GM23338 (cell line): ENCODE measurements around the gene COL5A2. TPM values are rescaled to one million over a fixed set of nuclear protein-coding genes. Genes with fewer than 3 reads are reported as not detected.

Experiments
- ATAC-seq: fragments of 200-7000 bp; cut with Tn5 transposase; 3 replicates; pipeline ENCODE4 v1.9.1; 2020
- DNase-seq: peaks from one replicate; pipeline ENCODE4 v3.0.0-alpha.2; 2015; ENCODE audit warnings: low spot score
- H2AFZ ChIP-seq: fragments of 200-600 bp; sonication (generic); 2 replicates; pipeline ENCODE4 v1.8.0; 2016; ENCODE audit warnings: antibody characterized with exemption, mild to moderate bottlenecking, moderate library complexity
- H3F3A ChIP-seq: fragments of 200-600 bp; sonication (generic); replicated peaks from 2 replicates; pipeline ENCODE4 v1.8.0; 2017; ENCODE audit warnings: antibody characterized with exemption, mixed run types, low read depth
- H3K27ac ChIP-seq: fragments of 200-600 bp; sonication (generic); 2 replicates; pipeline ENCODE4 v1.6.1; 2016; ENCODE audit warnings: low read depth
- H3K27me3 ChIP-seq: fragments of 200-600 bp; sonication (generic); 2 replicates; pipeline ENCODE4 v1.8.0; 2016; ENCODE audit warnings: mild to moderate bottlenecking, mixed run types, moderate library complexity; ENCODE audit not compliant: insufficient read depth
- H3K36me3 ChIP-seq: fragments of 200-600 bp; sonication (generic); 2 replicates; pipeline ENCODE4 v1.8.0; 2016; ENCODE audit warnings: mild to moderate bottlenecking; ENCODE audit not compliant: insufficient read depth
- H3K4me1 ChIP-seq: fragments of 200-600 bp; sonication (generic); 2 replicates; pipeline ENCODE4 v1.8.0; 2016; ENCODE audit warnings: mild to moderate bottlenecking, moderate library complexity; ENCODE audit not compliant: insufficient read depth
- H3K4me2 ChIP-seq: fragments of 200-600 bp; sonication (generic); 2 replicates; pipeline ENCODE4 v1.7.1; 2017; ENCODE audit warnings: mixed run types
- H3K4me3 ChIP-seq: fragments of 200-600 bp; sonication (generic); 2 replicates; pipeline ENCODE4 v1.6.1; 2016; ENCODE audit warnings: mixed run types
- H3K79me2 ChIP-seq: fragments of 200-600 bp; sonication (generic); replicated peaks from 2 replicates; pipeline ENCODE4 v1.8.0; 2017; ENCODE audit warnings: mild to moderate bottlenecking; ENCODE audit not compliant: insufficient read depth
- H3K9me2 ChIP-seq: fragments of 200-600 bp; sonication (generic); 2 replicates; pipeline ENCODE4 v1.8.0; 2017; ENCODE audit not compliant: insufficient read depth
- H4K20me1 ChIP-seq: fragments of 200-600 bp; sonication (generic); replicated peaks from 2 replicates; pipeline ENCODE4 v1.8.0; 2017; ENCODE audit warnings: mild to moderate bottlenecking; ENCODE audit not compliant: insufficient read depth
- H3K27ac Mint-ChIP-seq: 2 replicates; pipeline ENCODE4 v1.8.0; 2020; ENCODE audit warnings: inconsistent platforms, mild to moderate bottlenecking, moderate library complexity, mixed read lengths
- H3K27me3 Mint-ChIP-seq: 3 replicates; pipeline ENCODE4 v1.8.0; 2022; ENCODE audit warnings: low read depth, mild to moderate bottlenecking, moderate library complexity, mixed read lengths, inconsistent platforms; ENCODE audit not compliant: insufficient read depth, poor library complexity
- H3K36me3 Mint-ChIP-seq: 3 replicates; pipeline ENCODE4 v1.8.0; 2021; ENCODE audit warnings: low read depth, mild to moderate bottlenecking, inconsistent platforms, moderate library complexity, mixed read lengths
- H3K4me1 Mint-ChIP-seq: 3 replicates; pipeline ENCODE4 v1.8.0; 2020; ENCODE audit warnings: mild to moderate bottlenecking, inconsistent platforms, mixed read lengths
- H3K4me3 Mint-ChIP-seq: 3 replicates; pipeline ENCODE4 v1.8.0; 2021; ENCODE audit warnings: moderate library complexity, mild to moderate bottlenecking, inconsistent platforms, mixed read lengths
- H3K9me3 Mint-ChIP-seq: 3 replicates; pipeline ENCODE4 v1.8.0; 2020; ENCODE audit warnings: moderate library complexity, mild to moderate bottlenecking, inconsistent platforms, mixed read lengths
- CREB1 ChIP-seq: fragments of 250-450 bp; sonication (Bioruptor Pico); IDR thresholded peaks from 2 replicates; pipeline ENCODE4 v1.5.0; 2020; ENCODE audit warnings: low read depth, mild to moderate bottlenecking, moderate library complexity
- EZH2phosphoT487 ChIP-seq: fragments of 200-600 bp; sonication (generic); IDR thresholded peaks from one replicate; pipeline ENCODE4 v1.8.1; 2018; ENCODE audit warnings: antibody characterized with exemption; ENCODE audit not compliant: unreplicated experiment
- NANOG ChIP-seq: IDR thresholded peaks from 2 replicates; pipeline ENCODE4 v1.6.1; 2016; ENCODE audit warnings: antibody characterized with exemption, borderline replicate concordance
- POLR2AphosphoS5 ChIP-seq: IDR thresholded peaks from 2 replicates; pipeline ENCODE4 v1.6.1; 2016; ENCODE audit warnings: antibody characterized with exemption, low read depth
- STAT1 ChIP-seq: IDR thresholded peaks from one replicate; pipeline ENCODE4 v1.6.1; 2016; ENCODE audit warnings: antibody characterized with exemption; ENCODE audit not compliant: unreplicated experiment
- polyA plus RNA-seq: library from polyadenylated mRNA; unstranded; fragments of >200 nt; fragmentation: Nextera tagmentation; extraction: Ambion mirVana; gene quantifications from 2 replicates; pipeline ENCODE4 v1.2.1, GENCODE V29; 2016
- total RNA-seq: library from RNA; depleted of rRNA; stranded (reverse); fragments of >200 nt; shearing (Covaris generic); gene quantifications from 2 replicates; pipeline ENCODE4 v1.2.3, GENCODE V29; 2014
- TF ChIP-seq, protein P1 (sequence below): fragments of 250-450 bp; sonication (Bioruptor Pico); IDR thresholded peaks from 2 replicates; pipeline ENCODE4 v1.5.0; 2020; ENCODE audit warnings: mild to moderate bottlenecking, moderate library complexity
- TF ChIP-seq, protein P2 (sequence below): IDR thresholded peaks from one replicate; pipeline ENCODE4 v1.6.1; 2018; ENCODE audit warnings: antibody characterized with exemption; ENCODE audit not compliant: unreplicated experiment

COL5A2 gene
- total and polyA plus RNA-seq, 2 experiments from 2014 or later = 6.7 to 19.7 TPM

DNA sequence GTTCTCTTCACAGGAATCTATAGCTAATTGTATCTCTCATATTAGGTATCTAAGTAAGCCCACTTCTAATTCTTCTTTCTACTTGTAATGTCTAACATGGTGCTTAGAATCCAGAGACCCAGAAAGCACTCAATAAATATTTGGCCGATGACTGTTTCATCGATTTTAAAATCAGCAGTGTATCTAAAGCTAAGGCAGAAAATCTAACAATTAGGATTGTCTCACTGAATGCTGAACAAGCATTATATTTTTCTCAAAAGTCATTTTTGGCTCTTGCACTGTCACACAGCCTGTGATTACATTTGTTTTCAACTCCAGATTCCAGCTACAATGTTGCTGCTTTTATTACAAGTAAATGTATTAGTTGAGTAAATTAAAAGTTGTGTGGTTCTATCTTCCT, 20.3 kb downstream of the COL5A2 start:
- Histone ChIP-seq H3K79me2 (no peaks in the 10 kb centered on the region), H3K27ac (no peak overlapping the region), H2AFZ (no peak overlapping the region), H3K4me2 (no peak overlapping the region), H4K20me1 (no peaks in the 10 kb centered on the region), H3K4me3 (no peak overlapping the region), H3K27me3 (no peaks in the 10 kb centered on the region), H3K4me1 (peaks cover 28% of the 10 kb centered on the region), H3K36me3 (no peaks in the 10 kb centered on the region), H3K9me2 (no peaks in the 10 kb centered on the region), H3F3A (no peaks in the 10 kb centered on the region)
- H3K27ac Mint-ChIP-seq = no peak overlapping the region; the same call in 1 of the 2 replicates
- H3K4me3 Mint-ChIP-seq = no peak overlapping the region
- DNase-seq (no peak), ATAC-seq (no peak)
- TF ChIP-seq EZH2phosphoT487 (no peak), CREB1 (CRISPR knock-in tag) (no peak), NANOG (no peak)
- TF ChIP-seq, protein P1, sequence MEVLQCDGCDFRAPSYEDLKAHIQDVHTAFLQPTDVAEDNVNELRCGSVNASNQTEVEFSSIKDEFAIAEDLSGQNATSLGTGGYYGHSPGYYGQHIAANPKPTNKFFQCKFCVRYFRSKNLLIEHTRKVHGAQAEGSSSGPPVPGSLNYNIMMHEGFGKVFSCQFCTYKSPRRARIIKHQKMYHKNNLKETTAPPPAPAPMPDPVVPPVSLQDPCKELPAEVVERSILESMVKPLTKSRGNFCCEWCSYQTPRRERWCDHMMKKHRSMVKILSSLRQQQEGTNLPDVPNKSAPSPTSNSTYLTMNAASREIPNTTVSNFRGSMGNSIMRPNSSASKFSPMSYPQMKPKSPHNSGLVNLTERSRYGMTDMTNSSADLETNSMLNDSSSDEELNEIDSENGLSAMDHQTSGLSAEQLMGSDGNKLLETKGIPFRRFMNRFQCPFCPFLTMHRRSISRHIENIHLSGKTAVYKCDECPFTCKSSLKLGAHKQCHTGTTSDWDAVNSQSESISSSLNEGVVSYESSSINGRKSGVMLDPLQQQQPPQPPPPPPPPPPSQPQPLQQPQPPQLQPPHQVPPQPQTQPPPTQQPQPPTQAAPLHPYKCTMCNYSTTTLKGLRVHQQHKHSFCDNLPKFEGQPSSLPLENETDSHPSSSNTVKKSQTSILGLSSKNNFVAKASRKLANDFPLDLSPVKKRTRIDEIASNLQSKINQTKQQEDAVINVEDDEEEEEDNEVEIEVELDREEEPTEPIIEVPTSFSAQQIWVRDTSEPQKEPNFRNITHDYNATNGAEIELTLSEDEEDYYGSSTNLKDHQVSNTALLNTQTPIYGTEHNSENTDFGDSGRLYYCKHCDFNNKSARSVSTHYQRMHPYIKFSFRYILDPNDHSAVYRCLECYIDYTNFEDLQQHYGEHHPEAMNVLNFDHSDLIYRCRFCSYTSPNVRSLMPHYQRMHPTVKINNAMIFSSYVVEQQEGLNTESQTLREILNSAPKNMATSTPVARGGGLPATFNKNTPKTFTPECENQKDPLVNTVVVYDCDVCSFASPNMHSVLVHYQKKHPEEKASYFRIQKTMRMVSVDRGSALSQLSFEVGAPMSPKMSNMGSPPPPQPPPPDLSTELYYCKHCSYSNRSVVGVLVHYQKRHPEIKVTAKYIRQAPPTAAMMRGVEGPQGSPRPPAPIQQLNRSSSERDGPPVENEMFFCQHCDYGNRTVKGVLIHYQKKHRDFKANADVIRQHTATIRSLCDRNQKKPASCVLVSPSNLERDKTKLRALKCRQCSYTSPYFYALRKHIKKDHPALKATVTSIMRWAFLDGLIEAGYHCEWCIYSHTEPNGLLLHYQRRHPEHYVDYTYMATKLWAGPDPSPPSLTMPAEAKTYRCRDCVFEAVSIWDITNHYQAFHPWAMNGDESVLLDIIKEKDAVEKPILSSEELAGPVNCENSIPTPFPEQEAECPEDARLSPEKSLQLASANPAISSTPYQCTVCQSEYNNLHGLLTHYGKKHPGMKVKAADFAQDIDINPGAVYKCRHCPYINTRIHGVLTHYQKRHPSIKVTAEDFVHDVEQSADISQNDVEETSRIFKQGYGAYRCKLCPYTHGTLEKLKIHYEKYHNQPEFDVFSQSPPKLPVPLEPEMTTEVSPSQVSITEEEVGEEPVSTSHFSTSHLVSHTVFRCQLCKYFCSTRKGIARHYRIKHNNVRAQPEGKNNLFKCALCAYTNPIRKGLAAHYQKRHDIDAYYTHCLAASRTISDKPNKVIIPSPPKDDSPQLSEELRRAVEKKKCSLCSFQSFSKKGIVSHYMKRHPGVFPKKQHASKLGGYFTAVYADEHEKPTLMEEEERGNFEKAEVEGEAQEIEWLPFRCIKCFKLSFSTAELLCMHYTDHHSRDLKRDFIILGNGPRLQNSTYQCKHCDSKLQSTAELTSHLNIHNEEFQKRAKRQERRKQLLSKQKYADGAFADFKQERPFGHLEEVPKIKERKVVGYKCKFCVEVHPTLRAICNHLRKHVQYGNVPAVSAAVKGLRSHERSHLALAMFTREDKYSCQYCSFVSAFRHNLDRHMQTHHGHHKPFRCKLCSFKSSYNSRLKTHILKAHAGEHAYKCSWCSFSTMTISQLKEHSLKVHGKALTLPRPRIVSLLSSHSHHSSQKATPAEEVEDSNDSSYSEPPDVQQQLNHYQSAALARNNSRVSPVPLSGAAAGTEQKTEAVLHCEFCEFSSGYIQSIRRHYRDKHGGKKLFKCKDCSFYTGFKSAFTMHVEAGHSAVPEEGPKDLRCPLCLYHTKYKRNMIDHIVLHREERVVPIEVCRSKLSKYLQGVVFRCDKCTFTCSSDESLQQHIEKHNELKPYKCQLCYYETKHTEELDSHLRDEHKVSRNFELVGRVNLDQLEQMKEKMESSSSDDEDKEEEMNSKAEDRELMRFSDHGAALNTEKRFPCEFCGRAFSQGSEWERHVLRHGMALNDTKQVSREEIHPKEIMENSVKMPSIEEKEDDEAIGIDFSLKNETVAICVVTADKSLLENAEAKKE = no peak
- H3K4me1 Mint-ChIP-seq = peaks cover 26% of the 10 kb centered on the region
- no peaks in the 10 kb centered on the region for H3K36me3 Mint-ChIP-seq
- H3K9me3 Mint-ChIP-seq = no peaks in the 10 kb centered on the region
- peaks cover 2% of the 10 kb centered on the region for H3K27me3 Mint-ChIP-seq

DNA sequence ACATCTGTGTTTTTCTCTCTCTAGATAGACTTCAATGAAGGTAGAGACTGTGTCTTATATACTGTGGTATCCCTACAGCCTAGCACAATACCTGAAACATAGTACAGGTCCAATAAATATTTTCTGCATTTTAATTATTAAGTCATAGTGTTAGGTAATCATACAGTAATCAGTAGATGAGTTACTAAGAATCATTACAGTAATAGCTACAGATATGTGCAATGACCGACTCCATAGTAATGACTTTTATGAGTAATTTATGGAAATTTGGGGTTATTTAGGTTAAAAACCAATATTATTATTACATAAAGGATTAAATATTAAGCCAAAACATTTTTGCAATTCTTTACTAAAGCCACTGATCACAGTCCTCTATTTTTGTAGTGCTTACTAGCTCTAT, 21.6 kb downstream of the COL5A2 start:
- ATAC-seq = no peak
- Histone ChIP-seq H3K4me2 (no peak overlapping the region), H2AFZ (no peak overlapping the region), H3K4me1 (peaks cover 14% of the 10 kb centered on the region), H3K9me2 (no peaks in the 10 kb centered on the region), H3K36me3 (no peaks in the 10 kb centered on the region), H3K27ac (no peak overlapping the region), H3K79me2 (no peaks in the 10 kb centered on the region), H3F3A (no peaks in the 10 kb centered on the region), H3K4me3 (no peak overlapping the region), H3K27me3 (no peaks in the 10 kb centered on the region), H4K20me1 (no peaks in the 10 kb centered on the region)
- Mint-ChIP-seq H3K27me3 (peaks cover 2% of the 10 kb centered on the region), H3K27ac (no peak overlapping the region), H3K36me3 (no peaks in the 10 kb centered on the region), H3K9me3 (no peaks in the 10 kb centered on the region), H3K4me3 (no peak overlapping the region), H3K4me1 (peaks cover 14% of the 10 kb centered on the region)
- no peak for DNase-seq
- TF ChIP-seq EZH2phosphoT487 = no peak
- TF ChIP-seq, protein P2, sequence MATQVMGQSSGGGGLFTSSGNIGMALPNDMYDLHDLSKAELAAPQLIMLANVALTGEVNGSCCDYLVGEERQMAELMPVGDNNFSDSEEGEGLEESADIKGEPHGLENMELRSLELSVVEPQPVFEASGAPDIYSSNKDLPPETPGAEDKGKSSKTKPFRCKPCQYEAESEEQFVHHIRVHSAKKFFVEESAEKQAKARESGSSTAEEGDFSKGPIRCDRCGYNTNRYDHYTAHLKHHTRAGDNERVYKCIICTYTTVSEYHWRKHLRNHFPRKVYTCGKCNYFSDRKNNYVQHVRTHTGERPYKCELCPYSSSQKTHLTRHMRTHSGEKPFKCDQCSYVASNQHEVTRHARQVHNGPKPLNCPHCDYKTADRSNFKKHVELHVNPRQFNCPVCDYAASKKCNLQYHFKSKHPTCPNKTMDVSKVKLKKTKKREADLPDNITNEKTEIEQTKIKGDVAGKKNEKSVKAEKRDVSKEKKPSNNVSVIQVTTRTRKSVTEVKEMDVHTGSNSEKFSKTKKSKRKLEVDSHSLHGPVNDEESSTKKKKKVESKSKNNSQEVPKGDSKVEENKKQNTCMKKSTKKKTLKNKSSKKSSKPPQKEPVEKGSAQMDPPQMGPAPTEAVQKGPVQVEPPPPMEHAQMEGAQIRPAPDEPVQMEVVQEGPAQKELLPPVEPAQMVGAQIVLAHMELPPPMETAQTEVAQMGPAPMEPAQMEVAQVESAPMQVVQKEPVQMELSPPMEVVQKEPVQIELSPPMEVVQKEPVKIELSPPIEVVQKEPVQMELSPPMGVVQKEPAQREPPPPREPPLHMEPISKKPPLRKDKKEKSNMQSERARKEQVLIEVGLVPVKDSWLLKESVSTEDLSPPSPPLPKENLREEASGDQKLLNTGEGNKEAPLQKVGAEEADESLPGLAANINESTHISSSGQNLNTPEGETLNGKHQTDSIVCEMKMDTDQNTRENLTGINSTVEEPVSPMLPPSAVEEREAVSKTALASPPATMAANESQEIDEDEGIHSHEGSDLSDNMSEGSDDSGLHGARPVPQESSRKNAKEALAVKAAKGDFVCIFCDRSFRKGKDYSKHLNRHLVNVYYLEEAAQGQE = no peak
- no peak for TF ChIP-seq POLR2AphosphoS5
- TF ChIP-seq CREB1 (CRISPR knock-in tag) = no peak
- no peak for TF ChIP-seq STAT1
- no peak for TF ChIP-seq NANOG
